Measurements from ENCODE around the gene PTK6. TPM values are rescaled to one million over a fixed set of nuclear protein-coding genes. Genes with fewer than 3 reads are reported as not detected.
"Not testable (repeated sequence)": the region's sequence is repeated elsewhere in the genome, so short reads cannot be mapped to it uniquely, and the experiment has no call there.

PTK6 gene
- polyA plus RNA-seq, 1 donor = 1.1 TPM

- no peak for DNase-seq
These were observed 42.6 kb downstream of the PTK6 start for GRCh38 chr20:63494420-63495166.

GRCh38 chr20:63494084-63494419 lies 43.1 kb downstream of the PTK6 start:
- DNase-seq = no peak

- DNase-seq = no peak
These were observed 43.6 kb downstream of the PTK6 start for GRCh38 chr20:63493563-63494020.

GRCh38 chr20:63492982-63493381 lies 44.2 kb downstream of the PTK6 start:
- no peak for DNase-seq

GRCh38 chr20:63492518-63492917 lies 44.7 kb downstream of the PTK6 start:
- no peak for DNase-seq

GRCh38 chr20:63491635-63492230 lies 45.4 kb downstream of the PTK6 start:
- DNase-seq = no peak

GRCh38 chr20:63491078-63491477 lies 46.1 kb downstream of the PTK6 start:
- DNase-seq = no peak

- DNase-seq = no peak
These were observed 46.8 kb downstream of the PTK6 start for GRCh38 chr20:63490416-63490815.

GRCh38 chr20:63488315-63489251 lies 48.6 kb downstream of the PTK6 start:
- no peak for DNase-seq

- DNase-seq = no peak
These were observed 49.4 kb downstream of the PTK6 start for GRCh38 chr20:63487781-63488241.

- no peak for DNase-seq
These were observed 49.9 kb downstream of the PTK6 start for GRCh38 chr20:63487116-63487764.

GRCh38 chr20:63486300-63486855 lies 50.8 kb downstream of the PTK6 start:
- DNase-seq = no peak

- DNase-seq = no peak
These were observed 52.3 kb downstream of the PTK6 start for GRCh38 chr20:63484651-63485403.

GRCh38 chr20:63484236-63484635 lies 52.9 kb downstream of the PTK6 start:
- no peak for DNase-seq

- no peak for DNase-seq
These were observed 53.3 kb downstream of the PTK6 start for GRCh38 chr20:63483834-63484233.

GRCh38 chr20:63482021-63482587 lies 55.1 kb downstream of the PTK6 start:
- no peak for DNase-seq

GRCh38 chr20:63481503-63481902 lies 55.7 kb downstream of the PTK6 start:
- DNase-seq = no peak

- not testable (repeated sequence) for DNase-seq
These were observed 57.3 kb downstream of the PTK6 start for GRCh38 chr20:63479695-63480419.

- DNase-seq = no peak
These were observed 58.6 kb downstream of the PTK6 start for GRCh38 chr20:63478346-63479302.
